ENCODE measurements around the gene CBX5.

- TF ChIP-seq CTCF (IDR thresholded peaks at IDR 0.05) (no peak), POLR2A (IDR thresholded peaks at IDR 0.05) (no peak)
These were observed 41.4 kb downstream of the CBX5 start for GRCh38 chr12:54238531-54238930.

Data from ovary (tissue), 3 donors.